Measurements from ENCODE around the gene COX20.
"Not testable (repeated sequence)": the region's sequence is repeated elsewhere in the genome, so short reads cannot be mapped to it uniquely, and the experiment has no call there.

Gene COX20

GRCh38 chr1:244835276-244836134 is at the start of gene COX20:
Gene COX20 (plus strand): TSS chr1:244835658. CDS start chr1:244835715, 57 bp downstream.
- peak; percentile 94 for DNase-seq

GRCh38 chr1:244788493-244789275 is 46.8 kb upstream of the COX20 start:
- DNase-seq: no peak

- DNase-seq: no peak
Measured at GRCh38 chr1:244789276-244789580, 46.2 kb upstream of the COX20 start.

- no peak for DNase-seq
Measured at GRCh38 chr1:244789731-244790130, 45.7 kb upstream of the COX20 start.

GRCh38 chr1:244791061-244791460 is 44.4 kb upstream of the COX20 start:
- no peak for DNase-seq

- no peak for DNase-seq
Measured at GRCh38 chr1:244792188-244792850, 43.1 kb upstream of the COX20 start.

GRCh38 chr1:244794071-244794470 is 41.4 kb upstream of the COX20 start:
- no peak for DNase-seq

GRCh38 chr1:244794516-244794915 is 40.9 kb upstream of the COX20 start:
- DNase-seq: not testable (repeated sequence)

GRCh38 chr1:244796719-244797406 is 38.6 kb upstream of the COX20 start:
- DNase-seq: peak; percentile 73

GRCh38 chr1:244800821-244801220 is 34.6 kb upstream of the COX20 start:
- DNase-seq: no peak

- DNase-seq: peak; percentile 40
Measured at GRCh38 chr1:244801246-244801645, 34.2 kb upstream of the COX20 start.

- DNase-seq: no peak
Measured at GRCh38 chr1:244802041-244802440, 33.4 kb upstream of the COX20 start.

- DNase-seq: no peak
Measured at GRCh38 chr1:244802556-244803239, 32.8 kb upstream of the COX20 start.

- no peak for DNase-seq
Measured at GRCh38 chr1:244804841-244805240, 30.6 kb upstream of the COX20 start.

GRCh38 chr1:244807138-244807537 is 28.3 kb upstream of the COX20 start:
- DNase-seq: no peak

- no peak for DNase-seq
Measured at GRCh38 chr1:244810221-244810620, 25.2 kb upstream of the COX20 start.

GRCh38 chr1:244813327-244813726 is 22.1 kb upstream of the COX20 start:
- DNase-seq: no peak

GRCh38 chr1:244815600-244816099 is 19.8 kb upstream of the COX20 start:
- DNase-seq: peak; percentile 82

GRCh38 chr1:244817415-244817894 is 18.0 kb upstream of the COX20 start:
- no peak for DNase-seq

- DNase-seq: no peak
Measured at GRCh38 chr1:244820131-244820530, 15.3 kb upstream of the COX20 start.

GRCh38 chr1:244821134-244821533 is 14.3 kb upstream of the COX20 start:
- no peak for DNase-seq

- no peak for DNase-seq
Measured at GRCh38 chr1:244822878-244823277, 12.6 kb upstream of the COX20 start.
